A673 (cell line): ENCODE measurements around the gene FAM219B. TPM values are rescaled to one million over a fixed set of nuclear protein-coding genes. Genes with fewer than 3 reads are reported as not detected.

ENCODE experiments used
- BruUV-seq: library from RNA; stranded (reverse); fragments of 400-500 nt; replicated peaks from 2 replicates; lab custom pipeline; 2021; lab: Mats Ljungman, UMichigan
- CTCF ChIA-PET: fragments of 300-600 bp; sonication (Branson Sonifier 250); formaldehyde crosslinking; loops from one replicate; lab custom pipeline; 2022; ENCODE audit warnings: antibody characterized with exemption; lab: Charles Lee
- POLR2A ChIA-PET: fragments of 300-600 bp; sonication (Branson Sonifier 250); formaldehyde crosslinking; loops from one replicate; lab custom pipeline; 2022; ENCODE audit warnings: antibody characterized with exemption; ENCODE audit not compliant: low non-redundant PET; lab: Charles Lee
- DNase-seq: peaks from one replicate; pipeline ENCODE4 v3.0.0-alpha.2; 2015; ENCODE audit warnings: low spot score
- H3K27ac ChIP-seq: fragments of 200-600 bp; sonication (generic); 2 replicates; pipeline ENCODE4 v1.5.1; 2016; ENCODE audit warnings: mixed run types, low read depth, mild to moderate bottlenecking, mixed read lengths, antibody characterized with exemption, low read length; ENCODE audit not compliant: poor library complexity, severe bottlenecking
- H3K27me3 ChIP-seq: fragments of 200-600 bp; sonication (generic); replicated peaks from 2 replicates; pipeline ENCODE4 v1.6.1; 2017; ENCODE audit warnings: mixed run types, low read depth, mild to moderate bottlenecking, mixed read lengths, antibody characterized with exemption, low read length; ENCODE audit not compliant: insufficient read depth, poor library complexity
- H3K36me3 ChIP-seq: fragments of 200-600 bp; sonication (generic); 2 replicates; pipeline ENCODE4 v1.6.1; 2016; ENCODE audit warnings: mixed run types, mild to moderate bottlenecking, mixed read lengths, antibody characterized with exemption, low read length; ENCODE audit not compliant: insufficient read depth, poor library complexity, severe bottlenecking
- H3K4me1 ChIP-seq: fragments of 200-600 bp; sonication (generic); 2 replicates; pipeline ENCODE4 v1.6.1; 2017; ENCODE audit warnings: mixed run types, mild to moderate bottlenecking, mixed read lengths, antibody characterized with exemption, low read length; ENCODE audit not compliant: insufficient read depth, poor library complexity, severe bottlenecking
- H3K4me3 ChIP-seq: fragments of 200-600 bp; sonication (generic); 2 replicates; pipeline ENCODE4 v1.5.1; 2016; ENCODE audit warnings: low read depth, mixed run types, mild to moderate bottlenecking, mixed read lengths, low read length; ENCODE audit not compliant: poor library complexity, severe bottlenecking
- H3K9me3 ChIP-seq: fragments of 200-600 bp; sonication (generic); 2 replicates; pipeline ENCODE4 v1.6.1; 2016; ENCODE audit warnings: mixed run types, low read depth, mild to moderate bottlenecking, mixed read lengths, antibody characterized with exemption, low read length; ENCODE audit not compliant: poor library complexity, severe bottlenecking
- CTCF ChIP-seq: fragments of 300-800, 200-600 bp; sonication (generic); conservative IDR thresholded peaks from 2 replicates; pipeline ENCODE4 v1.5.1; 2017; ENCODE audit warnings: low read depth, mild to moderate bottlenecking, antibody characterized with exemption, low read length, moderate library complexity, mixed read lengths
- EZH2 ChIP-seq: fragments of 200-600 bp; sonication (generic); IDR thresholded peaks from 2 replicates; pipeline ENCODE4 v1.6.1; 2017; ENCODE audit warnings: borderline replicate concordance, low read depth, mild to moderate bottlenecking, mixed read lengths, antibody characterized with exemption, low read length; ENCODE audit not compliant: poor library complexity, severe bottlenecking
- intact Hi-C: fragments of 100-400 bp; cut with micrococcal nuclease; formaldehyde crosslinking; loops from one replicate; pipeline ENCODE4 v1.10.0; 2022; ENCODE audit not compliant: unreplicated experiment
- total RNA-seq: library from RNA; stranded (reverse); gene quantifications from 2 replicates; pipeline ENCODE4 v1.2.3, GENCODE V29; 2021

FAM219B gene
- total RNA-seq, 1 experiment from 2014 or later: 86.6 TPM

GRCh38 chr15:74856537-74856936 lies 50.1 kb downstream of the FAM219B start:
- TF ChIP-seq CTCF (no peak), EZH2 (no peak)
- H3K4me1 ChIP-seq: no peaks in the 10 kb centered on the region
- intact Hi-C loops: no loop called here
- BruUV-seq: no TSS peak
- H3K27me3 ChIP-seq: no peaks in the 10 kb centered on the region
- CTCF ChIA-PET: no interaction called here
- no peaks in the 10 kb centered on the region for H3K9me3 ChIP-seq
- peaks cover 28% of the 10 kb centered on the region for H3K36me3 ChIP-seq
- H3K27ac ChIP-seq: no peak overlapping the region
- POLR2A ChIA-PET: no interaction called here
- no peak overlapping the region for H3K4me3 ChIP-seq
- no peak for DNase-seq

GRCh38 chr15:74855857-74856256 lies 50.8 kb downstream of the FAM219B start:
- ChIA-PET CTCF (no interaction called here), POLR2A (no interaction called here)
- DNase-seq: no peak
- TF ChIP-seq EZH2 (no peak), CTCF (no peak)
- Histone ChIP-seq H3K4me3 (no peak overlapping the region), H3K4me1 (no peaks in the 10 kb centered on the region), H3K9me3 (no peaks in the 10 kb centered on the region), H3K36me3 (peaks cover 35% of the 10 kb centered on the region), H3K27ac (no peak overlapping the region), H3K27me3 (no peaks in the 10 kb centered on the region)
- no TSS peak for BruUV-seq
- intact Hi-C loops: no loop called here

- no peak for DNase-seq
- ChIA-PET POLR2A (interaction anchor here (0.5 to 0.7 kb wide), 3 partner anchors 13 to 965 kb away, joined by 3 to 4 read pairs (median 3); no protein-coding TSS in a partner anchor), CTCF (no interaction called here)
- peak overlapping the region; percentile 47 for H3K27ac ChIP-seq
- H3K36me3 ChIP-seq: peaks cover 40% of the 10 kb centered on the region
- no peaks in the 10 kb centered on the region for H3K27me3 ChIP-seq
- H3K9me3 ChIP-seq: no peaks in the 10 kb centered on the region
- TF ChIP-seq EZH2 (no peak), CTCF (no peak)
- no peak overlapping the region for H3K4me3 ChIP-seq
- no TSS peak for BruUV-seq
- H3K4me1 ChIP-seq: no peaks in the 10 kb centered on the region
- intact Hi-C loops: no loop called here
These were observed 52.1 kb downstream of the FAM219B start for GRCh38 chr15:74854453-74855022.
